Peyer's patch (tissue), 4 donors: ENCODE results near the gene CCL18.

Experiments used
- CTCF ChIP-seq, 6 experiments: fragments of 450-650 bp in 4 of 6; fragments of 200-600 bp in 2 of 6; sonication (generic) in 1 of 6; IDR thresholded peaks; one replicate each; pipeline ENCODE4 v1.5.1; 2017 to 2019; ENCODE audit warnings: antibody characterized with exemption in 6 of 6, mild to moderate bottlenecking in 3 of 6, moderate library complexity in 1 of 6
- POLR2A ChIP-seq, 2 donors: fragments of 450-650 bp; IDR thresholded peaks; one replicate each; pipeline ENCODE4 v1.5.1; 2017; ENCODE audit warnings: antibody characterized with exemption in 2 of 2, mild to moderate bottlenecking in 2 of 2, moderate library complexity in 2 of 2

DNA sequence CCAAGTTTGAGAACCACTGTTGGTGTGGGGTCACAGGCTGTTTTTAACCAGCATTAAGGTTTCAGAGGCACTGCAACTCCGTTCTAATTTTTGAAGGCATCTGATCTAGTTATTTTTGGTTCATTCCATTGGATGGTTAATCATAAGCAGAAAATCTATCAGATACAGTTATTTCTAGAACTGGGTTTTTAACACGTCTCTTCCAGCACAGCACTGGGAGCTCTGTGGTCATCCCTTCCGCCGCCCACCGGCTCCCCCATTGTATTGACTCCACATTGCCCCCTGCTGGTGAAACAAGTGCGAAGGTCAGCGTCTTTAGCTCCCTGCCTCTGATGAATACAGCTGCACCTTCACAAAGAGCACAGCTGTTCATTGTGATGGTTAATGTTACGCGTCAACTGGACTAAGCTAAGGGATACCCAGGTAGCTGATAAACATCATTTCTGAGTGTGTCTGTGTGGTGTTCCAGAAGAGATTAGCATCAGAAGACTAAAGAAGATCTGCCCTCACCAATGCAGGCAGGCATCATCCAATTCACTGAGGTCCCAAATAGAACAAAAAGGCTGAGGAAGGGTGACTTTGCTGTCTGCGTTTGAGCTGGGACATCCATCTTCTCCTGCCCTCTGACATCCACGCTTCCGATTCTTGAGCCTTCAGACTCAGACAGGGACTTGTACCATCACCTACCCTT is 8.5 kb downstream of the CCL18 start:
- TF ChIP-seq CTCF (IDR thresholded peaks at IDR 0.05): peak; percentile 9 to 78 (median 72)
- TF ChIP-seq POLR2A (IDR thresholded peaks at IDR 0.05): no peak
